Measurements from ENCODE around the gene IL4I1. TPM values are rescaled to one million over a fixed set of nuclear protein-coding genes. Genes with fewer than 3 reads are reported as not detected.

IL4I1 gene
- total RNA-seq, 1 experiment from 2014 or later, result 0.61 TPM

DNA sequence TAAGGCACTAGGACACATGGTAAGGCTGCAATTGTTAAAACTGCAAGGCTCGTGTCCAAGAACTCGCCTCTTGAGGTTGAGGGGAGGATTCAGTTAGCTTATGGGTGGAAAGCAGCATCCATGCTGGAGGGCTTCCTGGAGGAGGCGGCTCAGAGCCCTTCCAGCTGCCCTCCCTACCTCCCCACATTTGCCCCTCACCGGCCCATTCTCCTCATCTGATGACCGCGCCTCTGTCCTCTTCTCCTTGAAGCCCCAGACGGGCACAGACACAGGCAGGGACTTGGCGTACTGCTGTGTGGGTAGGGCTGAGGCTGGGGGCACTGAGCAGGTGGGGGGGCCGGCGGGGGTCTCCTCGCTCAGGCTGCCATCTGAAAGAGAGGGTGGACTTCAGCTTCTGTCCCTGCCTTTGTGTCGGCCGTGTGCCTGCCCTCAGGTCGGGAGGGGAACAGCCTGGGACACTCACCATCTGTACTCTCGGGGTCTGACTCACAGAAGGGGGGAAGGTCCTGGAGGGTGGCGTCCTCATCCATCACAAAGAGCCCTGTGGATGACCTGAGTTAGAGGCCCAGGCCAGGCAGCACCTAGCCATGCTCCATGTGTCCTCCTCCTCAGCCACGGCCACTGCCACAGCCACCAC, 25.2 kb downstream of the IL4I1 start:
- WGBS (ENCODE audit: extremely low coverage, insufficient read length, low lambda C conversion rate), result no CpG with 5 or more reads among the region's 17 CpGs
- H3K27me3 Mint-ChIP-seq (ENCODE audit: low read depth), result no peaks in the 10 kb centered on the region
- no peak overlapping the region for H3K4me2 ChIP-seq (ENCODE audit: insufficient read depth, insufficient read length, low read length)

More for the DNA sequence above, 25.2 kb downstream of the IL4I1 start:
- no peak overlapping the region for H4K5ac ChIP-seq (ENCODE audit: insufficient read length, low read depth, low read length)
- no peak overlapping the region for H2AK5ac ChIP-seq (ENCODE audit: insufficient read length, low read length)
- Mint-ChIP-seq H3K27ac (peak overlapping the region in 1 of 3 experiments; percentile 5; a peak in 1 of 7 replicates), H3K9me3 (no peaks in the 10 kb centered on the region), H3K4me3 (peak overlapping the region in 1 of 2 experiments; percentile 60; a peak in 1 of 5 replicates), H3K36me3 (ENCODE audit: insufficient read depth in 1 of 3, low read depth in 3 of 3) (peaks cover 0 to 13% (median 4%) of the 10 kb centered on the region in 3 experiments; a peak in 4 of 7 replicates), H3K4me1 (peaks cover 16 to 22% of the 10 kb centered on the region in 2 experiments)
- H3K79me1 ChIP-seq (ENCODE audit: insufficient read depth, low read depth, low read length, poor library complexity, severe bottlenecking), result no peaks in the 10 kb centered on the region
- TF ChIP-seq, protein P1, sequence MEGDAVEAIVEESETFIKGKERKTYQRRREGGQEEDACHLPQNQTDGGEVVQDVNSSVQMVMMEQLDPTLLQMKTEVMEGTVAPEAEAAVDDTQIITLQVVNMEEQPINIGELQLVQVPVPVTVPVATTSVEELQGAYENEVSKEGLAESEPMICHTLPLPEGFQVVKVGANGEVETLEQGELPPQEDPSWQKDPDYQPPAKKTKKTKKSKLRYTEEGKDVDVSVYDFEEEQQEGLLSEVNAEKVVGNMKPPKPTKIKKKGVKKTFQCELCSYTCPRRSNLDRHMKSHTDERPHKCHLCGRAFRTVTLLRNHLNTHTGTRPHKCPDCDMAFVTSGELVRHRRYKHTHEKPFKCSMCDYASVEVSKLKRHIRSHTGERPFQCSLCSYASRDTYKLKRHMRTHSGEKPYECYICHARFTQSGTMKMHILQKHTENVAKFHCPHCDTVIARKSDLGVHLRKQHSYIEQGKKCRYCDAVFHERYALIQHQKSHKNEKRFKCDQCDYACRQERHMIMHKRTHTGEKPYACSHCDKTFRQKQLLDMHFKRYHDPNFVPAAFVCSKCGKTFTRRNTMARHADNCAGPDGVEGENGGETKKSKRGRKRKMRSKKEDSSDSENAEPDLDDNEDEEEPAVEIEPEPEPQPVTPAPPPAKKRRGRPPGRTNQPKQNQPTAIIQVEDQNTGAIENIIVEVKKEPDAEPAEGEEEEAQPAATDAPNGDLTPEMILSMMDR (conservative IDR thresholded peaks at IDR 0.05), result no peak
- no peak overlapping the region for H2BK12ac ChIP-seq (ENCODE audit: insufficient read length, low read depth, low read length)
- H3K79me2 ChIP-seq (ENCODE audit: insufficient read depth, low read length), result no peaks in the 10 kb centered on the region; the same call in 1 of the 2 replicates
- no peak overlapping the region for H3K9ac ChIP-seq (ENCODE audit: extremely low read depth, insufficient read length, low read length)
- no peak overlapping the region for H2BK120ac ChIP-seq (ENCODE audit: low read depth, low read length, poor library complexity, severe bottlenecking)
- no peak overlapping the region for H3K4ac ChIP-seq (ENCODE audit: low read depth, low read length)
- H3K9me3 ChIP-seq (ENCODE audit: control insufficient read depth, low read depth, low read length), result no peaks in the 10 kb centered on the region
- no peak overlapping the region for H2AFZ ChIP-seq (ENCODE audit: low read length)
- no peak for DNase-seq
- H3T11ph ChIP-seq (ENCODE audit: low read length), result no peak overlapping the region
- H2BK5ac ChIP-seq (ENCODE audit: insufficient read length, low read length), result no peak overlapping the region
- H3K18ac ChIP-seq (ENCODE audit: insufficient read length, low read depth, low read length), result no peak overlapping the region
- no peak overlapping the region for H3K23ac ChIP-seq (ENCODE audit: insufficient read length, low read depth, low read length)
- no peak overlapping the region for H3K27ac ChIP-seq (ENCODE audit: insufficient read length, low read depth, low read length)
- no peaks in the 10 kb centered on the region for H4K20me1 ChIP-seq (ENCODE audit: control insufficient read depth, insufficient read depth, insufficient read length)
- H3K4me1 ChIP-seq (ENCODE audit: insufficient read depth, low read length), result peaks cover 2% of the 10 kb centered on the region; the same call in 1 of the 2 replicates
- H2BK20ac ChIP-seq (ENCODE audit: low read depth, low read length, poor library complexity, severe bottlenecking), result no peak overlapping the region
- no peak overlapping the region for H3K14ac ChIP-seq (ENCODE audit: insufficient read depth, low read length)
- no peak overlapping the region for H3K56ac ChIP-seq (ENCODE audit: insufficient read length, low read depth, low read length)
- no peak overlapping the region for H4K8ac ChIP-seq (replicated peaks; ENCODE audit: insufficient read length, low read depth, low read length)
- H3K23me2 ChIP-seq (ENCODE audit: insufficient read length, low read depth, low read length, poor library complexity, severe bottlenecking), result peaks cover 18% of the 10 kb centered on the region
- no peak overlapping the region for H4K91ac ChIP-seq (ENCODE audit: insufficient read length, low read depth, low read length)
- H3K27me3 ChIP-seq (ENCODE audit: insufficient read depth, low read length), result no peaks in the 10 kb centered on the region
- H2BK15ac ChIP-seq (ENCODE audit: low read depth, low read length), result no peak overlapping the region

Data from H9 (cell line).